HL-60 (cell line): ENCODE results near the gene CNNM1.

Experiments used
- DNase-seq, 2 experiments: peaks; one replicate each; pipeline ENCODE4 v3.0.0-alpha.2; 2010 to 2020; ENCODE audit warnings: low read depth in 1 of 2, low spot score in 1 of 2
- H3K27ac ChIP-seq: fragments of 250-450 bp; sonication (Bioruptor Pico); replicated peaks from 2 replicates; pipeline ENCODE4 v1.5.1; 2020; ENCODE audit warnings: mild to moderate bottlenecking, moderate library complexity
- H3K27me3 ChIP-seq: fragments of 250-450 bp; sonication (Bioruptor Pico); 2 replicates; pipeline ENCODE4 v1.5.1; 2021; ENCODE audit warnings: mild to moderate bottlenecking, moderate library complexity; ENCODE audit not compliant: insufficient read depth, poor library complexity, severe bottlenecking
- H3K4me3 ChIP-seq: replicated peaks from 2 replicates; pipeline ENCODE4 v1.5.1; 2011; ENCODE audit warnings: mild to moderate bottlenecking, control low read depth, low read length; ENCODE audit not compliant: insufficient read depth
- GABPA ChIP-seq: IDR thresholded peaks from 2 replicates; pipeline ENCODE4 v1.6.1; 2012; ENCODE audit warnings: low read depth
- POLR2AphosphoS5 ChIP-seq: IDR thresholded peaks from 2 replicates; pipeline ENCODE4 v1.6.1; 2012; ENCODE audit warnings: low read depth
- REST ChIP-seq: IDR thresholded peaks from 2 replicates; pipeline ENCODE4 v1.6.1; 2012; ENCODE audit warnings: low read depth; ENCODE audit not compliant: insufficient replicate concordance
- SPI1 ChIP-seq: IDR thresholded peaks from 2 replicates; pipeline ENCODE4 v1.6.1; 2012; ENCODE audit warnings: low read depth, mild to moderate bottlenecking, borderline replicate concordance
- long read RNA-seq: library from polyadenylated mRNA; unstranded; transcript quantifications from one replicate; pipeline ENCODE4 v2.0.0, GENCODE V29; 2020
- TF ChIP-seq, protein P1 (sequence below): IDR thresholded peaks from one replicate; pipeline ENCODE4 v1.5.1; 2011; ENCODE audit warnings: low read length, control low read depth, inconsistent platforms; ENCODE audit not compliant: insufficient read depth

Gene CNNM1
- long read RNA-seq, result 0 reads

GRCh38 chr10:99329304-99329553 is at the start of gene CNNM1:
Gene CNNM1 (plus strand): TSS chr10:99329356. CDS start chr10:99329388, 32 bp downstream.
- peak within 1 kb of the TSS; percentile 32 for H3K4me3 ChIP-seq
- peaks cover 46% of the 10 kb centered on the region for H3K27me3 ChIP-seq
- DNase-seq, result peak in 1 of 2 experiments; percentile 17
- H3K27ac ChIP-seq, result no peak within 1 kb of the TSS
- TF ChIP-seq, protein P1, sequence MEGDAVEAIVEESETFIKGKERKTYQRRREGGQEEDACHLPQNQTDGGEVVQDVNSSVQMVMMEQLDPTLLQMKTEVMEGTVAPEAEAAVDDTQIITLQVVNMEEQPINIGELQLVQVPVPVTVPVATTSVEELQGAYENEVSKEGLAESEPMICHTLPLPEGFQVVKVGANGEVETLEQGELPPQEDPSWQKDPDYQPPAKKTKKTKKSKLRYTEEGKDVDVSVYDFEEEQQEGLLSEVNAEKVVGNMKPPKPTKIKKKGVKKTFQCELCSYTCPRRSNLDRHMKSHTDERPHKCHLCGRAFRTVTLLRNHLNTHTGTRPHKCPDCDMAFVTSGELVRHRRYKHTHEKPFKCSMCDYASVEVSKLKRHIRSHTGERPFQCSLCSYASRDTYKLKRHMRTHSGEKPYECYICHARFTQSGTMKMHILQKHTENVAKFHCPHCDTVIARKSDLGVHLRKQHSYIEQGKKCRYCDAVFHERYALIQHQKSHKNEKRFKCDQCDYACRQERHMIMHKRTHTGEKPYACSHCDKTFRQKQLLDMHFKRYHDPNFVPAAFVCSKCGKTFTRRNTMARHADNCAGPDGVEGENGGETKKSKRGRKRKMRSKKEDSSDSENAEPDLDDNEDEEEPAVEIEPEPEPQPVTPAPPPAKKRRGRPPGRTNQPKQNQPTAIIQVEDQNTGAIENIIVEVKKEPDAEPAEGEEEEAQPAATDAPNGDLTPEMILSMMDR, result no peak
- TF ChIP-seq POLR2AphosphoS5 (no peak), GABPA (no peak), SPI1 (no peak), REST (no peak)

GRCh38 chr10:99279626-99280111 is 49.5 kb upstream of the CNNM1 start:
- Histone ChIP-seq H3K4me3 (no peak overlapping the region), H3K27me3 (peaks cover 9% of the 10 kb centered on the region), H3K27ac (no peak overlapping the region)
- no peak for DNase-seq
- TF ChIP-seq POLR2AphosphoS5 (no peak), GABPA (no peak), SPI1 (no peak), REST (no peak)
- TF ChIP-seq, protein P1, result no peak

DNA sequence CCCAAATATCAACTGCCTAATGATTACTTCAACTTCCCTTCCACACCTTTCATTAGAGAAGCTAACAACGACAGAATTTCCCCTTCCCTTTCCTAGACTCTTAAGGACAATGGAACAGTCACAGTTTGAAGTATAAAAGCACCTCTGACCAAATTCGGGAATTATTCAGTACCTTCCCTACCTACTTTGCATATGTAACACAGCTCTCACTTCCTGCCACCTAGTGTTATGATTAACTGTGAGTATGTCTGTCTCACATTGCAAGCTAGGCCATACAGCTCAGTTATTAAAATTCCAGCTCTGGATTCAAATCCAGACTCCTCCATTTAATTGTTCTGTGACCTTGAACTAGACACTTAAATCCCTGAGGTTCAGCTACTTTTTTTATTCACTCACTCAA is 48.7 kb upstream of the CNNM1 start:
- Histone ChIP-seq H3K27me3 (peaks cover 9% of the 10 kb centered on the region), H3K4me3 (no peak overlapping the region), H3K27ac (no peak overlapping the region)
- TF ChIP-seq REST (no peak), SPI1 (no peak), GABPA (no peak), POLR2AphosphoS5 (no peak)
- TF ChIP-seq, protein P1, result no peak
- no peak for DNase-seq
